Chondrocyte (in vitro differentiated cells): ENCODE results near the gene STX19. TPM values are rescaled to one million over a fixed set of nuclear protein-coding genes. Genes with fewer than 3 reads are reported as not detected.

ENCODE experiments used
- DNase-seq: peaks from one replicate; pipeline ENCODE4 v3.0.0; 2021; ENCODE audit warnings: mixed read lengths, low spot score
- H3K27ac Mint-ChIP-seq: one replicate; pipeline ENCODE4 v1.8.0; 2021; ENCODE audit warnings: mild to moderate bottlenecking, moderate library complexity, mixed read lengths; ENCODE audit not compliant: unreplicated experiment
- H3K27me3 Mint-ChIP-seq: 2 replicates; pipeline ENCODE4 v1.8.0; 2021; ENCODE audit warnings: low read depth, mixed read lengths
- H3K36me3 Mint-ChIP-seq: 2 replicates; pipeline ENCODE4 v1.8.0; 2021; ENCODE audit warnings: low read depth, mixed read lengths
- H3K4me1 Mint-ChIP-seq: 2 replicates; pipeline ENCODE4 v1.8.0; 2021; ENCODE audit warnings: low read depth, mild to moderate bottlenecking, mixed read lengths
- H3K4me3 Mint-ChIP-seq: one replicate; pipeline ENCODE4 v1.8.0; 2021; ENCODE audit warnings: mild to moderate bottlenecking, moderate library complexity, mixed read lengths; ENCODE audit not compliant: unreplicated experiment
- H3K9me3 Mint-ChIP-seq: 2 replicates; pipeline ENCODE4 v1.8.0; 2021; ENCODE audit warnings: low read depth, mixed read lengths
- total RNA-seq: library from RNA; stranded (reverse); gene quantifications from 3 replicates; pipeline ENCODE4 v1.2.1, GENCODE V29; 2021
- TF ChIP-seq, protein P1 (sequence below): fragments of 200-600 bp; sonication (generic); IDR thresholded peaks from 2 replicates; pipeline ENCODE4 v1.5.0; 2021; ENCODE audit warnings: antibody characterized with exemption, mild to moderate bottlenecking, moderate library complexity

The STX19 gene
- total RNA-seq, 1 donor from 2014 or later: not detected

GRCh38 chr3:94024385-94024784 is 4.0 kb downstream of the STX19 start:
- H3K4me1 Mint-ChIP-seq: peaks cover 6% of the 10 kb centered on the region
- TF ChIP-seq, protein P1, sequence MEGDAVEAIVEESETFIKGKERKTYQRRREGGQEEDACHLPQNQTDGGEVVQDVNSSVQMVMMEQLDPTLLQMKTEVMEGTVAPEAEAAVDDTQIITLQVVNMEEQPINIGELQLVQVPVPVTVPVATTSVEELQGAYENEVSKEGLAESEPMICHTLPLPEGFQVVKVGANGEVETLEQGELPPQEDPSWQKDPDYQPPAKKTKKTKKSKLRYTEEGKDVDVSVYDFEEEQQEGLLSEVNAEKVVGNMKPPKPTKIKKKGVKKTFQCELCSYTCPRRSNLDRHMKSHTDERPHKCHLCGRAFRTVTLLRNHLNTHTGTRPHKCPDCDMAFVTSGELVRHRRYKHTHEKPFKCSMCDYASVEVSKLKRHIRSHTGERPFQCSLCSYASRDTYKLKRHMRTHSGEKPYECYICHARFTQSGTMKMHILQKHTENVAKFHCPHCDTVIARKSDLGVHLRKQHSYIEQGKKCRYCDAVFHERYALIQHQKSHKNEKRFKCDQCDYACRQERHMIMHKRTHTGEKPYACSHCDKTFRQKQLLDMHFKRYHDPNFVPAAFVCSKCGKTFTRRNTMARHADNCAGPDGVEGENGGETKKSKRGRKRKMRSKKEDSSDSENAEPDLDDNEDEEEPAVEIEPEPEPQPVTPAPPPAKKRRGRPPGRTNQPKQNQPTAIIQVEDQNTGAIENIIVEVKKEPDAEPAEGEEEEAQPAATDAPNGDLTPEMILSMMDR: no peak
- no peak overlapping the region for H3K4me3 Mint-ChIP-seq
- H3K27me3 Mint-ChIP-seq: no peaks in the 10 kb centered on the region
- no peak for DNase-seq
- no peaks in the 10 kb centered on the region for H3K36me3 Mint-ChIP-seq
- no peaks in the 10 kb centered on the region for H3K9me3 Mint-ChIP-seq
- H3K27ac Mint-ChIP-seq: peak overlapping the region; percentile 38

DNA sequence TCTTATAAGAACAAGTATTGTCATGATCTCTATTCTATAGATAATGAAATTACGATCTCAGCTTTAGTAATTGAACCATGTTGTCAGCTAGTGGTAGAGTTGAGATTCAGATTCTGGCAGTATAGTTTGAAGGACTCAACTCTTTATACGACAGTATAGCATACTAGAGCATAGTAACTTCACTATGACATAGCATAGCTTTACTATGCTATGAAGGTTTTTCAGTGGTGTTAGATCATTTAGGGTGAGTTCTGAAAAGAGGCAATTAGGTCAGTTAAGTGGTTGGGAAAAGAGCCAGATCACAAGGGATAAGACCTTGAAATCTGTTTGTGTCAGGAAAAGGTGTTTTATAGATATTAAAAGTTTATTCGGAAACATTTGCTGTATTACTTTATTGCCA is 8.1 kb downstream of the STX19 start:
- H3K4me3 Mint-ChIP-seq: no peak overlapping the region
- no peaks in the 10 kb centered on the region for H3K36me3 Mint-ChIP-seq

GRCh38 chr3:94019659-94020058 is 8.7 kb downstream of the STX19 start:
- no peak overlapping the region for H3K27ac Mint-ChIP-seq
- peaks cover 6% of the 10 kb centered on the region for H3K4me1 Mint-ChIP-seq
- H3K27me3 Mint-ChIP-seq: no peaks in the 10 kb centered on the region
- TF ChIP-seq, protein P1: no peak
- no peak overlapping the region for H3K4me3 Mint-ChIP-seq
- H3K9me3 Mint-ChIP-seq: no peaks in the 10 kb centered on the region
- no peak for DNase-seq
- no peaks in the 10 kb centered on the region for H3K36me3 Mint-ChIP-seq

More for the DNA sequence above, 8.1 kb downstream of the STX19 start:
- Mint-ChIP-seq H3K27ac (no peak overlapping the region), H3K27me3 (no peaks in the 10 kb centered on the region), H3K4me1 (peaks cover 6% of the 10 kb centered on the region), H3K9me3 (no peaks in the 10 kb centered on the region)
- TF ChIP-seq, protein P1: no peak
- no peak for DNase-seq

DNA sequence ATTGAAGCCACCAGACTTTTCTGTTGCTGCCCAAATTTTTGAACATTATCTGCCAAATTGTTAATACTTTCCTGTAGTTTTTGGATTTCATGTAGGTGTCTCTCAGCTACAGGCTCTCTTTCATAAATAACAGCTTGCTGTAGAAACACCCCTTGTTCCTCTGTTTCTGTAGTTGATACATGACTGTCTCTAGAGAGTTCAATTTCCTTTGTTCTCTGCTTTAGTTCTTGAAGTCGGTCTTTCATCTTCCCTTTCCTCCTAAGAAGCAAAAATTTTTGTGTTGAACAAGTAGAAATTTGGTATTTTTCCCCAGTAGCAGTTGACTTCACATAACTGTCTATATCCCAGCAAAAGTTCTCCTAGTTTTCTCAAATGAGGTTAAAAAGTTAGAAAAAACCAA is 13.4 kb downstream of the STX19 start:
- no peaks in the 10 kb centered on the region for H3K27me3 Mint-ChIP-seq
- H3K4me3 Mint-ChIP-seq: no peak overlapping the region
- no peak for DNase-seq
- H3K27ac Mint-ChIP-seq: no peak overlapping the region
- H3K4me1 Mint-ChIP-seq: no peaks in the 10 kb centered on the region
- H3K9me3 Mint-ChIP-seq: no peaks in the 10 kb centered on the region
- H3K36me3 Mint-ChIP-seq: no peaks in the 10 kb centered on the region
- TF ChIP-seq, protein P1: no peak

DNA sequence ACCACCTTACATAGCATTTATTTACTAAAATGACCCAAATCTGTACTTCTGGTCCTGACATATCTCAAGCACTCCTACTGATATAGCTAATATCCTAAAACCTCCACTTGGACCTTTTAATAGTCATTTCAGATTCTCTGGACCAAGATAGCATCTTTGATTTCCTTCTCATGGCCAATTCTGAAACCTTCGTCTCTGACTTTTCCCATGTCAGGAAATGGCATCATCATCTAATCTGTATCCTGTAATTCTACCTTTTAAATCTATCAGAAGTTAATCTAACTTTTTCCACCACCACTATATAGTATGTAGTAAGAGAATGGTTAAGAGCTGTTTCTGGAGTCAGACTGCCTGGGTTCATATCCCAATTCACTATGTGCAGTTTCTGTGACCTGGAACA is 16.2 kb downstream of the STX19 start:
- H3K4me1 Mint-ChIP-seq: no peaks in the 10 kb centered on the region
- H3K27ac Mint-ChIP-seq: no peak overlapping the region
- H3K27me3 Mint-ChIP-seq: no peaks in the 10 kb centered on the region
- no peaks in the 10 kb centered on the region for H3K9me3 Mint-ChIP-seq
- DNase-seq: no peak
- no peak overlapping the region for H3K4me3 Mint-ChIP-seq
- H3K36me3 Mint-ChIP-seq: no peaks in the 10 kb centered on the region
- TF ChIP-seq, protein P1: no peak
